K562 (cell line): ENCODE measurements around the gene TMEM72.

Experiments used
- CBX8 ChIP-seq: fragments of 200-600 bp; sonication (generic); IDR thresholded peaks from 2 replicates; pipeline ENCODE4 v1.6.1; 2012; ENCODE audit warnings: borderline replicate concordance, mixed run types, low read depth, mild to moderate bottlenecking, moderate library complexity, mixed read lengths, low read length, control low read depth, inconsistent platforms; ENCODE audit not compliant: poor library complexity, severe bottlenecking; ENCODE audit errors: extremely low read depth
- HIVEP1 ChIP-seq: fragments of 250-450 bp; sonication (Bioruptor Pico); IDR thresholded peaks from 2 replicates; pipeline ENCODE4 v1.4.0; 2020; ENCODE audit warnings: mild to moderate bottlenecking
- HNRNPH1 ChIP-seq: fragments of 200-400 bp; formaldehyde crosslinking; optimal IDR thresholded peaks from 2 replicates; pipeline ENCODE3; 2017; ENCODE audit warnings: low read depth, mild to moderate bottlenecking, low read length, moderate library complexity
- NFYB ChIP-seq: IDR thresholded peaks from 2 replicates; pipeline ENCODE4 v1.6.1; 2011; ENCODE audit warnings: mild to moderate bottlenecking, moderate library complexity; ENCODE audit not compliant: insufficient read length; ENCODE audit errors: extremely low read depth
- POLR2A ChIP-seq: fragments of 450-650 bp; conservative IDR thresholded peaks from 2 replicates; pipeline ENCODE4 v1.6.1; 2016
- RBBP5 ChIP-seq: fragments of 200-600 bp; sonication (generic); IDR thresholded peaks from 2 replicates; pipeline ENCODE4 v1.6.1; 2012; ENCODE audit warnings: borderline replicate concordance, mild to moderate bottlenecking, low read length, control low read depth, inconsistent platforms; ENCODE audit not compliant: insufficient read depth, poor library complexity, severe bottlenecking
- SIX5 ChIP-seq, 2 experiments: IDR thresholded peaks; 2 replicates each; pipeline ENCODE4 v1.6.1; 2011; ENCODE audit warnings: low read length in 2 of 2, borderline replicate concordance in 1 of 2, low read depth in 1 of 2, mild to moderate bottlenecking in 1 of 2, moderate library complexity in 1 of 2; ENCODE audit not compliant: insufficient read depth in 1 of 2
- SMAD1 ChIP-seq: fragments of 150-350 bp; IDR thresholded peaks from 2 replicates; pipeline ENCODE4 v1.6.1; 2014; ENCODE audit warnings: low read length, low read depth; ENCODE audit not compliant: partially characterized antibody
- TSC22D4 ChIP-seq: fragments of 450-650 bp; IDR thresholded peaks from 2 replicates; pipeline ENCODE4 v1.6.1; 2016; ENCODE audit warnings: missing genetic modification characterization, missing biosample characterization, control low read depth
- U2AF2 ChIP-seq: fragments of 200-400 bp; formaldehyde crosslinking; optimal IDR thresholded peaks from 2 replicates; pipeline ENCODE3; 2017; ENCODE audit warnings: low read depth, mild to moderate bottlenecking, low read length
- YBX1 ChIP-seq: fragments of 450-650 bp; IDR thresholded peaks from 2 replicates; pipeline ENCODE4 v1.7.1; 2016; ENCODE audit warnings: mild to moderate bottlenecking
- TF ChIP-seq, protein P1 (sequence below), 3 experiments: IDR thresholded peaks in 2 of 3; conservative IDR thresholded peaks in 1 of 3; 2 replicates each; pipeline ENCODE4 v1.5.1; 2011 to 2012; ENCODE audit warnings: low read length in 3 of 3, mild to moderate bottlenecking in 3 of 3, control low read depth in 2 of 3, improper control_type of control experiment in 1 of 3, inconsistent platforms in 1 of 3, low read depth in 1 of 3, mixed read lengths in 1 of 3, moderate library complexity in 1 of 3; ENCODE audit not compliant: insufficient read depth in 2 of 3

DNA sequence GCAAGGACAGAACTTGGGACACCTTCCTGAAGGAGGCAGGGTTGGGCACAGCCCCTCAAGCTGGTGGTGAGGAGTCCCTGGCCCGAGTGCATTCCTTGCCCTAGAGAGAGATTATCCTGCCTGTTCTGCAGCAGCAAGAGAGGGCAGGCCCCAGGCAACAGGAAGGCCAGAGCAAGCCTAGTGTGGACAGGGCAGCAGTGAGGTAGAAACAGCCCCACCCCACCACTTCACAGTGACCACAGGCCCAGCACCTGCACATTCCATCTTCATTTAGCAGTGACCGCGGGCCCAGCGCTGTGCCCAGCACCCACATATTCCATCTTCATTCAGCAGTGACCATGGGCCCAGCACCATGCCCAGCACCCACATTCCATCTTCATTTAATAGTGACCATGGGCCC is 16.4 kb upstream of the TMEM72 start:
- TF ChIP-seq CBX8 (no peak), RBBP5 (no peak), SIX5 (IDR thresholded peaks at IDR 0.05; ENCODE audit: borderline replicate concordance in 1 of 2, insufficient read depth in 1 of 2, low read depth in 1 of 2, low read length in 2 of 2) (no peak), HNRNPH1 (no peak), TSC22D4 (tag) (no peak), YBX1 (no peak), HIVEP1 (CRISPR knock-in tag) (no peak), POLR2A (no peak), NFYB (no peak), U2AF2 (no peak), SMAD1 (no peak)
- TF ChIP-seq, protein P1, sequence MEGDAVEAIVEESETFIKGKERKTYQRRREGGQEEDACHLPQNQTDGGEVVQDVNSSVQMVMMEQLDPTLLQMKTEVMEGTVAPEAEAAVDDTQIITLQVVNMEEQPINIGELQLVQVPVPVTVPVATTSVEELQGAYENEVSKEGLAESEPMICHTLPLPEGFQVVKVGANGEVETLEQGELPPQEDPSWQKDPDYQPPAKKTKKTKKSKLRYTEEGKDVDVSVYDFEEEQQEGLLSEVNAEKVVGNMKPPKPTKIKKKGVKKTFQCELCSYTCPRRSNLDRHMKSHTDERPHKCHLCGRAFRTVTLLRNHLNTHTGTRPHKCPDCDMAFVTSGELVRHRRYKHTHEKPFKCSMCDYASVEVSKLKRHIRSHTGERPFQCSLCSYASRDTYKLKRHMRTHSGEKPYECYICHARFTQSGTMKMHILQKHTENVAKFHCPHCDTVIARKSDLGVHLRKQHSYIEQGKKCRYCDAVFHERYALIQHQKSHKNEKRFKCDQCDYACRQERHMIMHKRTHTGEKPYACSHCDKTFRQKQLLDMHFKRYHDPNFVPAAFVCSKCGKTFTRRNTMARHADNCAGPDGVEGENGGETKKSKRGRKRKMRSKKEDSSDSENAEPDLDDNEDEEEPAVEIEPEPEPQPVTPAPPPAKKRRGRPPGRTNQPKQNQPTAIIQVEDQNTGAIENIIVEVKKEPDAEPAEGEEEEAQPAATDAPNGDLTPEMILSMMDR (IDR thresholded peaks at IDR 0.05 in 2 of 3, conservative IDR thresholded peaks at IDR 0.05 in 1 of 3; ENCODE audit: insufficient read depth in 2 of 3, low read depth in 1 of 3, low read length in 3 of 3), result no peak
